Neural progenitor cell (in vitro differentiated cells): ENCODE measurements around the gene PPARA.

ENCODE experiments used
- CTCF ChIP-seq: fragments of 200-600 bp; sonication (generic); IDR thresholded peaks from 2 replicates; pipeline ENCODE4 v1.5.1; 2017; ENCODE audit warnings: antibody characterized with exemption, mild to moderate bottlenecking
- EZH2 ChIP-seq: fragments of 200-600 bp; sonication (generic); IDR thresholded peaks from 2 replicates; pipeline ENCODE4 v1.6.1; 2017; ENCODE audit warnings: antibody characterized with exemption, mild to moderate bottlenecking, moderate library complexity
- EZH2phosphoT487 ChIP-seq: fragments of 200-600 bp; sonication (generic); IDR thresholded peaks from 2 replicates; pipeline ENCODE4 v1.6.1; 2017; ENCODE audit warnings: antibody characterized with exemption

GRCh38 chr22:46224898-46225290 is 74.6 kb downstream of the PPARA start:
- TF ChIP-seq CTCF (no peak), EZH2 (no peak), EZH2phosphoT487 (no peak)
